Activated CD8-positive, alpha-beta memory T cell treated with anti-CD3 and anti-CD28 coated beads for 4 hours (primary cell): Measurements from ENCODE around the gene ANKS1B.
"Not testable (repeated sequence)": the region's sequence is repeated elsewhere in the genome, so short reads cannot be mapped to it uniquely, and the experiment has no call there.

Experiments
- DNase-seq, 2 donors: peaks; one replicate each; pipeline ENCODE4 v3.0.0-alpha.2; 2020; ENCODE audit warnings: low read depth in 2 of 2

The ANKS1B gene

GRCh38 chr12:99870085-99870484 is 114.7 kb downstream of the ANKS1B start:
- no peak for DNase-seq

- no peak for DNase-seq
Measured at GRCh38 chr12:99861731-99862130, 123.0 kb downstream of the ANKS1B start.

GRCh38 chr12:99859126-99859525 is 125.6 kb downstream of the ANKS1B start:
- no peak for DNase-seq

DNA sequence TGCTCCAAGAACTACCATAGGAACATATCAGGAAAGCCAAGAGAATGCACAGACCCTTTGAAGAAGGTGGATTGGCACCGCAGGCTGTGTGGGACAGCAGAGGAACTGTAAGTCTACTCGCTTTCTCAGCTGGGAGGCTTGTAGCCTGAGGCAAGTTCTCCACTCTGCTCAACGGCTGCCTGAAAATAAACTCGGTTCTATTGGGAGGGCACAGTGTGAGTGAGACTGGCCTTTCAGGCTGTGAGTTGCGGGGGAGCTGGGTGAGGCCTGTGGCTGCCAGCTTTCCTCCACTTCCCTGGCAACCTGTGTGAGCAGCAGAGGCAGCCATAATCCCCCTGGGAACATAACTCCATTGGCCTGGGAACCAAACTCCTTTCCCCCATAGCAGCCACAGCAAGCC is 132.1 kb downstream of the ANKS1B start:
- no peak for DNase-seq

DNA sequence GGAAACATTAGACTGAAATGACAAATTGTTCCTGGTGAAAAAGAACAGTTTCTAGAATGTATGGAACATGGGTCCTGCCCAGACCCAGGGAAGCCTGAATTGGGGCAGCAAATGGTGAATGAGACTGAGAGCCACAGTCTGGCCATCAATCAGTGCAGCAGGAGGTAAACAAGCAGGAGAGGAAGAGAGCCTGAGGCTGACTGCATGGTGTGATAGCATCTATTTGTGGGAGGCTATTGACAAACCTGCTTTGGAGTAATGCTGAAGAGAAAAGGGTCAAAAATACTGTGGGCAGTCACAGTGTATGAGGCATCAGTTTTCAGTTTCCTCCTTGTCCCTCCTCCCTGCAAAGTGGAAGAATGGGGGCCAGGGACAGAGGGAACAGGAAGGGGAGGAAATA is 136.8 kb downstream of the ANKS1B start:
- no peak for DNase-seq

DNA sequence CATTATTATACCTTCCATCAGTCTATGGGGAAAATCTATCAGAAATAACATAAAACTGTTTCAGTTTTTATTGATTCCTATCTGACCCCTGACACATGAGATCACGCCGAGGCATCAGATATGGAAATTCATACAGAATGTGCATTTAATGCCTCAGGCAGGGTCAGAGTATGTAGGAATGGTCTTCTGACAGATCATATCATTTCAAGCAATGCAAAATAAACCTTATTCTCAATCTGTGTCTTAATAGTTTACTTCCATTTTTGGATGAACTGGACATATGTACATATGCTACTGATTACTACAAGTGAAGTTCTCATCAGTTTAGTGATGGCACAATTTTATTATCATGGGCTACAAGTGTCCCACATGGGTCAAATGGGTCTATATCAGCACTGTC is 150.0 kb downstream of the ANKS1B start:
- DNase-seq = no peak

DNA sequence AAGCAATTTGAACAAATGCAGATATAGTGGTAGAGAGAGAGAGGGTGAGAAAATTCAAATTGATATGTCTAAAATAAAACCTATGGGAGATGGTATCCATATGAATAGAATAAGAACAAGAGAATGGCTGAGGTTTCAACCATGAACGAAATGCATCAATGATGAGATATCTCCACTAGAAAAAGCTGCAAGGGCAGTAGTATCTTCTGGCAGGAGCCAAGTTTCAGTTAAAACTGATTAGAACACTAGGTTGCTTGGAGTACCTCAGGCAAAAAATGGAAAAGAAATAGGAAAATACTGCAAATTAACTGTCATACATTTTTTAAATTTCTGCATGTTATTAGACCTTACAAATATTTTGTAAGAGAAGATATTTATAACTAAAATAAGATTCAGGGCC is 151.3 kb downstream of the ANKS1B start:
- no peak for DNase-seq

- no peak for DNase-seq
Measured at GRCh38 chr12:99824900-99825542, 159.7 kb downstream of the ANKS1B start.

GRCh38 chr12:99822273-99822672 is 162.5 kb downstream of the ANKS1B start:
- DNase-seq = no peak

GRCh38 chr12:99810718-99811593 is 173.8 kb downstream of the ANKS1B start:
- no peak for DNase-seq

DNA sequence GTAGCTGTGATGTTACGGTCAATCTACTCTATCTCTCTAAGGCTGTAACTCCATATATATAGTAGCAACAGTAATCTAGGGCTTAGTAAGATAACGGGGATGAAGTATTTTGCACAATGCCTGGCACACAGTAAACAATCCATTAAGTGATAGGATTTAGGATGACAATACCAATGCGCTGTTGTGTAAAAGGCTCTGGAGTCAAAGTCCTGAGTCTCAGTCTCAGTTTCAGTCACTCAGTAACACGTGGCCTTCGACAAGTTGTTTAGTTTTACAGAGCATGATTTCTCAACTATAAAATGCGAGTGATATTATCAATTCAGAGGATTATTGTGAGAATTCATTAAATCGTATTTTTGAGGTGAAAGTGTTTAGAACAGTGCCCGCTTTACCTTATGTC is 174.8 kb downstream of the ANKS1B start:
- no peak for DNase-seq

DNA sequence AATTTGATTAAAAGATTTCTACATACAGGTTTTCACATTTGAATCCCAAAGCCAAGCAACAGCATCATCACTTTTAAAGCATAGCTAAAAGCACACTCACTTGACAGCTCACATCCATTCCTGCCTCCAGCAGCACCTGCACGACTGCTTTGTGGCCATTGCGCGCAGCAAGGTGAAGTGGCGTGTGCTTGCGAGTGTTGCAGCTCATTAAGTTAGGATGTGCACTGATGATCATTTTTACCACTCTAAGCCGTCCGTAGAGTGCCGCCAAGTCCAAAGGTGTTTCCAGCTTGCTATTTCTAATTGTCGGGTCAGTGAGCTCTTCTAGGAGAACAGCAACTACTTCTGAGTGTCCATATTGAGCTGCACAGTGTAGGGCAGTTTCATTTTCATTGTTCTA is 178.4 kb downstream of the ANKS1B start:
- no peak for DNase-seq

DNA sequence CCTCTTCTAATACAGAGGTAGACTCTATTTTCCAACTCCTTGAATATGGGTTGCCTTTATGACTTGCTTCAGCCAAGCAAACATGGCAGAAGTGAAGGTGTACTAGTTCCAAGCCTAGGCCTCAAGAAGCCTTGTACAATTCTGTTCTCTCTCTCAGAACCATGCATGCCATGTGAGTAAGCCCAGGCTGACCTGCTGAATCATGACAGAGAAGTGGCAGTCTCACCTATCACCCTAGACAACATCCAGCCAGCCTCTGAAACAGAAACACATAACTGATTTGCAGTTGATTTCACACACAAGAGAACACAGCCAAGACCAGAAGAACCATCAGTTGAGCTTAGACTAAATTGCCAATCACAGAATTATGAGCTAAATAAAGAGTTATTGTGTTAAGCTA is 180.0 kb downstream of the ANKS1B start:
- no peak for DNase-seq

GRCh38 chr12:99800605-99801004 is 184.1 kb downstream of the ANKS1B start:
- DNase-seq = no peak

DNA sequence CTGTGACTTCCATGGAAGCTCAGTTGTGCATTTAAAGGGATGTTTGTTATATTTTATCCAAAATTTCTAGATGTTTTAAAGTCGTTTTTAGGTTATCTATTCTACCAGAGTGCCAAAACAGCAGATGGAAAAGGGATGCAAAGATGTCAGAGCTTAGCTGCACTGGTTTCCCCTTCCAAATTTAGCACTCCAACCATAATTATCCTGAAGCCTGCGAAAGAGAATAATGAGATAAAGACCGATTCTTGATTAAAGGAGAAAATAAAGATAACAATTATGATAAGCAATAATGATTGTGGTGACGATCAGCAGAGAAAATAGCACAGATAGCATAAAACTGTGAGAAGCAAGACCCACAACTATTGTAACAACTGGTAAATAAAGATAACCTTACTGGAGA is 186.8 kb downstream of the ANKS1B start:
- not testable (repeated sequence) for DNase-seq

GRCh38 chr12:99783421-99783820 is 201.3 kb downstream of the ANKS1B start:
- no peak for DNase-seq

GRCh38 chr12:99772274-99772673 is 212.5 kb downstream of the ANKS1B start:
- DNase-seq = no peak

DNA sequence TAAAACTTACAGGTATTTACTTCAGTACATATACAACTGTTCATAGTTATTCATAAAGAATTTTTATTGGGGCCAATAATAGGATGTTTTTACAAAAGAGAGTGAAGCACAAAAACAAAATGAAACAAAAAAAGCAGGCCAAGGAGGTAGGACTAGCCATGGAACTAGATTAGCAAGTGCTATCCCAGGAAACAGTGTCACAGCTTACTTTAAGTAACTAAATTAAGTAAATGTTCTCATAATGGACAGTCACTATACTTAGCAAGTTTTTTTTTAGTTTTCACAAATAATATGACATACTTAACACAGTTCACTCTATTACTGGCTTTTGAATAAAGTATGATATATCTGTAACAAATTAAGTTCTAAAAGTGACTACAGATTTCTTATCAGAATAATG is 213.1 kb downstream of the ANKS1B start:
- DNase-seq = no peak

GRCh38 chr12:99769396-99769980 is 215.2 kb downstream of the ANKS1B start:
- DNase-seq = no peak

- DNase-seq = no peak
Measured at GRCh38 chr12:99768758-99769157, 216.0 kb downstream of the ANKS1B start.

DNA sequence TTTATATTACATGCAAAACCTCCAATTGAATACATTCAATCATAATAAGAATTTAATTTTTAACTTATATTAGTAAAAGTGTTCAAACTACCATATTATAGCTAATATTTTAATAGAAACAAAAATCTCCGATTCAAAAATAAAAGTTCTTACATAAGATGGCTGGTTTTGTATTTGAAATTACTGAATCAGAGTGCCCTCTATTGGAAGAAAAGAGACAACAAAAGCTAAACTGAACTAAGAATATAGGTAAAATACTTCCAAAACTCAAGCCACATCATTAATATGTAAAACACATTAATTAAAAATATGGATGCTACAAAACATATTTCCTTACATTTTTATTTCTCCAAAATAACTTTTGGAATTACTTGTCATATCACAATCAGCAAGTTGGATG is 216.9 kb downstream of the ANKS1B start:
- no peak for DNase-seq

- DNase-seq = no peak
Measured at GRCh38 chr12:99766408-99766807, 218.3 kb downstream of the ANKS1B start.
